Stimulated activated CD4-positive, alpha-beta T cell treated with anti-CD3 and anti-CD28 coated beads, Interleukin-15, amount 100 ng/mL, for 24 hours (primary cell): ENCODE data around the gene SLC6A1.
"Not testable (repeated sequence)": the region's sequence is repeated elsewhere in the genome, so short reads cannot be mapped to it uniquely, and the experiment has no call there.

Source experiments
- DNase-seq: peaks from one replicate; pipeline ENCODE4 v3.0.0-alpha.2; 2020

Gene SLC6A1

GRCh38 chr3:11071096-11071755 lies 78.7 kb downstream of the SLC6A1 start:
- DNase-seq = no peak

- DNase-seq = no peak
Observed at GRCh38 chr3:11072631-11073030, 80.1 kb downstream of the SLC6A1 start.

GRCh38 chr3:11074011-11074410 lies 81.5 kb downstream of the SLC6A1 start:
- DNase-seq = no peak

GRCh38 chr3:11074451-11074850 lies 81.9 kb downstream of the SLC6A1 start:
- no peak for DNase-seq

- DNase-seq = not testable (repeated sequence)
Observed at GRCh38 chr3:11075122-11075521, 82.6 kb downstream of the SLC6A1 start.

GRCh38 chr3:11076711-11077110 lies 84.2 kb downstream of the SLC6A1 start:
- DNase-seq = no peak

- no peak for DNase-seq
Observed at GRCh38 chr3:11077466-11077865, 84.9 kb downstream of the SLC6A1 start.

GRCh38 chr3:11078826-11079515 lies 86.4 kb downstream of the SLC6A1 start:
- DNase-seq = no peak

GRCh38 chr3:11080492-11080891 lies 87.9 kb downstream of the SLC6A1 start:
- DNase-seq = no peak

GRCh38 chr3:11084098-11084497 lies 91.5 kb downstream of the SLC6A1 start:
- no peak for DNase-seq

GRCh38 chr3:11084677-11085076 lies 92.1 kb downstream of the SLC6A1 start:
- DNase-seq = no peak

GRCh38 chr3:11085093-11085840 lies 92.7 kb downstream of the SLC6A1 start:
- no peak for DNase-seq

- no peak for DNase-seq
Observed at GRCh38 chr3:11086856-11087255, 94.3 kb downstream of the SLC6A1 start.

GRCh38 chr3:11088066-11088465 lies 95.5 kb downstream of the SLC6A1 start:
- no peak for DNase-seq

GRCh38 chr3:11088831-11089230 lies 96.3 kb downstream of the SLC6A1 start:
- DNase-seq = no peak
